Hepatocyte (in vitro differentiated cells): ENCODE data around the gene CRLF1.

Source experiments
- EZH2 ChIP-seq: fragments of 200-600 bp; sonication (generic); IDR thresholded peaks from 2 replicates; pipeline ENCODE4 v1.6.1; 2016; ENCODE audit warnings: antibody characterized with exemption, mild to moderate bottlenecking, borderline replicate concordance
- EZH2phosphoT487 ChIP-seq: fragments of 200-600 bp; sonication (generic); IDR thresholded peaks from one replicate; pipeline ENCODE4 v1.6.1; 2018; ENCODE audit warnings: antibody characterized with exemption, mild to moderate bottlenecking, low read depth, moderate library complexity; ENCODE audit not compliant: unreplicated experiment, severe bottlenecking
- TF ChIP-seq, protein P1 (sequence below): fragments of 200-600 bp; sonication (generic); IDR thresholded peaks from 2 replicates; pipeline ENCODE4 v1.5.1; 2016; ENCODE audit warnings: antibody characterized with exemption, mild to moderate bottlenecking; ENCODE audit not compliant: poor library complexity

DNA sequence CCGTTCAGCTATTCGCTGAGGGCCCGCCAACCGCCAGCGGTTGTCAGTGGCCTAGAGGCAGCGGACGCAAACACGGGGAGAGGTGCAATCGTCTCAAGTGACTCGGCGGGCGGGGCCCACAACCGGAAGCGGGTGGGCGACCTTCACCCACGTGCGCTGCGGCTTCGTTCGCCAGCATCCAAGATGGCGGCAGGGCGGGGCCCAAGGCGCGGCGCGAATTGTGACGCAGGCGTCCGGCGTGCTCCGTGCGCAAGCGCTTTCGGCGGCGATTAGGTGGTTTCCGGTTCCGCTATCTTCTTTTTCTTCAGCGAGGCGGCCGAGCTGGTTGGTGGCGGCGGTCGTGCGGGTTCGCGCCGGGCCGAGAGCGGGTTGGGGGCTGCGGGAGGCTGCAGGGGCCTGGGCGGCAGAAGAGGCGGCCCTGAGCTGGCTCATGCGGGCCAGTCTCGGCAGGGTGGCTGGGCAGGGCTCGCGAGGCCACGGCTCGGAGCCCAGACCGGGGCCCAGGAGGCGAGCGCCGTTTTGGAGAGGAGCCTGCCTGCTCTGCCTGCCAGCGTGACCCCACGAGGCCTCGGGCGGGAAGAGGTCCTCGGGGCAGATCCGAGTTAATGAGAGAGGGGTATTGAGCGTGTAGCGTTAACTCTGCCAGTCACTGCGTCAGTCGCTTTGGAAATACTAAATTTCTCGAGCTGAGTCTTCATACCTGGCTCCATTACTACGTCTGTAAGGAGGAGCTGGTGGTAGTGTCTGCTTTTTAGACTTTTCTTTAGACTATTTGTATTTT is 34.8 kb downstream of the CRLF1 start, which contains the start of gene UBA52:
- no peak for TF ChIP-seq EZH2
- TF ChIP-seq, protein P1, sequence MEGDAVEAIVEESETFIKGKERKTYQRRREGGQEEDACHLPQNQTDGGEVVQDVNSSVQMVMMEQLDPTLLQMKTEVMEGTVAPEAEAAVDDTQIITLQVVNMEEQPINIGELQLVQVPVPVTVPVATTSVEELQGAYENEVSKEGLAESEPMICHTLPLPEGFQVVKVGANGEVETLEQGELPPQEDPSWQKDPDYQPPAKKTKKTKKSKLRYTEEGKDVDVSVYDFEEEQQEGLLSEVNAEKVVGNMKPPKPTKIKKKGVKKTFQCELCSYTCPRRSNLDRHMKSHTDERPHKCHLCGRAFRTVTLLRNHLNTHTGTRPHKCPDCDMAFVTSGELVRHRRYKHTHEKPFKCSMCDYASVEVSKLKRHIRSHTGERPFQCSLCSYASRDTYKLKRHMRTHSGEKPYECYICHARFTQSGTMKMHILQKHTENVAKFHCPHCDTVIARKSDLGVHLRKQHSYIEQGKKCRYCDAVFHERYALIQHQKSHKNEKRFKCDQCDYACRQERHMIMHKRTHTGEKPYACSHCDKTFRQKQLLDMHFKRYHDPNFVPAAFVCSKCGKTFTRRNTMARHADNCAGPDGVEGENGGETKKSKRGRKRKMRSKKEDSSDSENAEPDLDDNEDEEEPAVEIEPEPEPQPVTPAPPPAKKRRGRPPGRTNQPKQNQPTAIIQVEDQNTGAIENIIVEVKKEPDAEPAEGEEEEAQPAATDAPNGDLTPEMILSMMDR, result no peak
- no peak for TF ChIP-seq EZH2phosphoT487
